Astrocyte (in vitro differentiated cells and primary cell): Measurements from ENCODE around the gene SHC4. TPM values are rescaled to one million over a fixed set of nuclear protein-coding genes. Genes with fewer than 3 reads are reported as not detected.

Experiments used
- DNase-seq: peaks from one replicate; pipeline ENCODE4 v3.0.0-alpha.2; 2010; ENCODE audit warnings: low read depth
- FAIRE-seq: peaks from 2 replicates; lab custom pipeline; 2011; peaks lifted over from hg19 to GRCh38; lab: Jason Lieb, UNC
- H2AFZ ChIP-seq: 2 replicates; pipeline ENCODE4 v1.6.0; 2012; ENCODE audit warnings: low read depth, low read length, inconsistent platforms
- H3K27ac ChIP-seq: 2 replicates; pipeline ENCODE4 v1.5.1; 2011; ENCODE audit warnings: low read depth, low read length, inconsistent platforms
- H3K27me3 ChIP-seq: 2 replicates; pipeline ENCODE4 v1.6.0; 2011; ENCODE audit warnings: low read length, inconsistent platforms; ENCODE audit not compliant: insufficient read depth
- H3K36me3 ChIP-seq: 2 replicates; pipeline ENCODE4 v1.5.1; 2011; ENCODE audit warnings: low read length, inconsistent platforms; ENCODE audit not compliant: insufficient read depth
- H3K4me1 ChIP-seq: 2 replicates; pipeline ENCODE4 v1.5.1; 2011; ENCODE audit warnings: low read length, inconsistent platforms; ENCODE audit not compliant: insufficient read depth
- H3K4me2 ChIP-seq: 2 replicates; pipeline ENCODE4 v1.6.0; 2012; ENCODE audit warnings: low read length, inconsistent platforms
- H3K4me3 ChIP-seq: 2 replicates; pipeline ENCODE4 v1.5.1; 2011; ENCODE audit warnings: low read depth, mild to moderate bottlenecking, low read length, inconsistent platforms; ENCODE audit not compliant: insufficient read depth
- H3K79me2 ChIP-seq: 2 replicates; pipeline ENCODE4 v1.6.0; 2012; ENCODE audit warnings: mild to moderate bottlenecking, low read length, inconsistent platforms; ENCODE audit not compliant: insufficient read depth
- H3K9ac ChIP-seq: 2 replicates; pipeline ENCODE4 v1.6.0; 2012; ENCODE audit warnings: mild to moderate bottlenecking, low read length, inconsistent platforms
- H3K9me3 ChIP-seq: 2 replicates; pipeline ENCODE4 v1.5.1; 2012; ENCODE audit warnings: low read depth, mild to moderate bottlenecking, low read length, inconsistent platforms; ENCODE audit not compliant: insufficient read depth
- H4K20me1 ChIP-seq: 2 replicates; pipeline ENCODE4 v1.6.0; 2012; ENCODE audit warnings: low read length, inconsistent platforms; ENCODE audit not compliant: insufficient read depth
- H3K27ac Mint-ChIP-seq: one replicate; pipeline ENCODE4 v1.8.0; 2021; ENCODE audit warnings: mild to moderate bottlenecking, mixed read lengths; ENCODE audit not compliant: unreplicated experiment
- H3K27me3 Mint-ChIP-seq: one replicate; pipeline ENCODE4 v1.8.0; 2021; ENCODE audit warnings: low read depth, mixed read lengths; ENCODE audit not compliant: unreplicated experiment
- H3K36me3 Mint-ChIP-seq: one replicate; pipeline ENCODE4 v1.8.0; 2021; ENCODE audit warnings: low read depth, mixed read lengths; ENCODE audit not compliant: unreplicated experiment
- H3K4me1 Mint-ChIP-seq: one replicate; pipeline ENCODE4 v1.8.0; 2021; ENCODE audit warnings: low read depth, mixed read lengths; ENCODE audit not compliant: unreplicated experiment
- H3K4me3 Mint-ChIP-seq: one replicate; pipeline ENCODE4 v1.8.0; 2021; ENCODE audit warnings: mild to moderate bottlenecking, moderate library complexity, mixed read lengths; ENCODE audit not compliant: unreplicated experiment
- H3K9me3 Mint-ChIP-seq: one replicate; pipeline ENCODE4 v1.8.0; 2021; ENCODE audit warnings: mild to moderate bottlenecking, mixed read lengths; ENCODE audit not compliant: unreplicated experiment
- EZH2 ChIP-seq: IDR thresholded peaks from 2 replicates; pipeline ENCODE4 v1.6.1; 2012; ENCODE audit warnings: mild to moderate bottlenecking, low read length, inconsistent platforms; ENCODE audit not compliant: insufficient read depth
- total RNA-seq: library from RNA; stranded (reverse); gene quantifications from 2 replicates; pipeline ENCODE4 v1.2.1, GENCODE V29; 2021
- TF ChIP-seq, protein P1 (sequence below): IDR thresholded peaks from 2 replicates; pipeline ENCODE4 v1.5.1; 2011; ENCODE audit warnings: low read depth, mild to moderate bottlenecking, inconsistent platforms, low read length, moderate library complexity; ENCODE audit not compliant: insufficient read depth

SHC4 gene
- total RNA-seq, 1 donor from 2014 or later: 2.7 TPM

DNA sequence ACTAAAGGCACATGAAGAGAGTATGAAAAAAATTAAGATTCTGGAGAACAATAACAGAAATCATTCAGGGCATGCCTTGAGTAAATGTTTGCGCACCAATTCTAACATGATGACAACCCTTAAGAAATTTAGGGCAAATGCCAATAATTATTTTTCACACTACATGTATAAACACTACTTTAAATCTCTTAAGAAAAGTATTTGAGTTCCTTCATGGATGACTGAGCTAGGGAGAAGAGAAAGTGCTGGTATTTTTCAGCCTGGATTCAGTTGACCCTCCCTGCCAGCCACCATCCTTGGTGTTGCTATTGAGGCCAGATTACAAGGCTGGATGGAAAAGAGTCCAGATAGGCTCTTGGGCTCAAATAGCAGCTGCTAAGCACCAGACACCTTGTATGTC is 93.8 kb downstream of the SHC4 start:
- Mint-ChIP-seq H3K4me3 (no peak overlapping the region), H3K27me3 (no peaks in the 10 kb centered on the region), H3K4me1 (peaks cover 25% of the 10 kb centered on the region), H3K9me3 (no peaks in the 10 kb centered on the region), H3K36me3 (no peaks in the 10 kb centered on the region), H3K27ac (no peak overlapping the region)
- peaks cover 28% of the 10 kb centered on the region for H3K4me1 ChIP-seq
- H2AFZ ChIP-seq: no peak overlapping the region
- no peak overlapping the region for H3K27ac ChIP-seq
- H4K20me1 ChIP-seq: no peaks in the 10 kb centered on the region
- H3K79me2 ChIP-seq: no peaks in the 10 kb centered on the region
- H3K36me3 ChIP-seq: no peaks in the 10 kb centered on the region
- H3K9ac ChIP-seq: no peak overlapping the region
- FAIRE-seq (no peak), DNase-seq (no peak)
- no peaks in the 10 kb centered on the region for H3K9me3 ChIP-seq
- H3K4me2 ChIP-seq: no peak overlapping the region
- TF ChIP-seq, protein P1, sequence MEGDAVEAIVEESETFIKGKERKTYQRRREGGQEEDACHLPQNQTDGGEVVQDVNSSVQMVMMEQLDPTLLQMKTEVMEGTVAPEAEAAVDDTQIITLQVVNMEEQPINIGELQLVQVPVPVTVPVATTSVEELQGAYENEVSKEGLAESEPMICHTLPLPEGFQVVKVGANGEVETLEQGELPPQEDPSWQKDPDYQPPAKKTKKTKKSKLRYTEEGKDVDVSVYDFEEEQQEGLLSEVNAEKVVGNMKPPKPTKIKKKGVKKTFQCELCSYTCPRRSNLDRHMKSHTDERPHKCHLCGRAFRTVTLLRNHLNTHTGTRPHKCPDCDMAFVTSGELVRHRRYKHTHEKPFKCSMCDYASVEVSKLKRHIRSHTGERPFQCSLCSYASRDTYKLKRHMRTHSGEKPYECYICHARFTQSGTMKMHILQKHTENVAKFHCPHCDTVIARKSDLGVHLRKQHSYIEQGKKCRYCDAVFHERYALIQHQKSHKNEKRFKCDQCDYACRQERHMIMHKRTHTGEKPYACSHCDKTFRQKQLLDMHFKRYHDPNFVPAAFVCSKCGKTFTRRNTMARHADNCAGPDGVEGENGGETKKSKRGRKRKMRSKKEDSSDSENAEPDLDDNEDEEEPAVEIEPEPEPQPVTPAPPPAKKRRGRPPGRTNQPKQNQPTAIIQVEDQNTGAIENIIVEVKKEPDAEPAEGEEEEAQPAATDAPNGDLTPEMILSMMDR: no peak
- no peak for TF ChIP-seq EZH2
- H3K4me3 ChIP-seq: no peak overlapping the region
- no peaks in the 10 kb centered on the region for H3K27me3 ChIP-seq

DNA sequence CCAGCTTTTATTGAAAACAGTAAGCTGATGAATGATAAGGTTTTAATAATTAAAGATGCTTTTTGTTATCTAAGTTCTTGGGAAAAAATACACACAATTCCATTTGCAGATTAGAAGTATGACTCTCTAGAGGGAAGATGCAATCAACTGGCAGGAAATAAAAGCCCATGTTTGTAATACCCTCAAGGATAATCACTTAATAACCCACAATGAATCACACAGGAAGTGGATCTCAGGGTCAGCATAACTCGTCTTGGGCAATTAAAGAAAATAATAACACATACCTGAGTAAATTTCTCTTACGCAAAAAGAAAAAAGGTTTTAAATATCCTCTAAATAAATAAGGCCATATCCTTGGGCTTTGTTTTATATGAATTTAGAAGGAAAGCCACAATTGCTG is 95.2 kb downstream of the SHC4 start:
- peak overlapping the region; percentile 19 for H3K4me2 ChIP-seq
- TF ChIP-seq, protein P1: no peak
- no peak for TF ChIP-seq EZH2
- Mint-ChIP-seq H3K4me1 (peaks cover 25% of the 10 kb centered on the region), H3K4me3 (no peak overlapping the region), H3K36me3 (no peaks in the 10 kb centered on the region), H3K9me3 (no peaks in the 10 kb centered on the region), H3K27me3 (no peaks in the 10 kb centered on the region), H3K27ac (no peak overlapping the region)
- no peak overlapping the region for H3K9ac ChIP-seq
- H3K36me3 ChIP-seq: no peaks in the 10 kb centered on the region
- H3K79me2 ChIP-seq: no peaks in the 10 kb centered on the region
- H3K27me3 ChIP-seq: no peaks in the 10 kb centered on the region
- H3K27ac ChIP-seq: no peak overlapping the region
- no peaks in the 10 kb centered on the region for H3K9me3 ChIP-seq
- DNase-seq: peak; percentile 87
- peak; percentile 37 for FAIRE-seq
- H3K4me3 ChIP-seq: no peak overlapping the region
- no peak overlapping the region for H2AFZ ChIP-seq
- peaks cover 28% of the 10 kb centered on the region for H3K4me1 ChIP-seq
- no peaks in the 10 kb centered on the region for H4K20me1 ChIP-seq

DNA sequence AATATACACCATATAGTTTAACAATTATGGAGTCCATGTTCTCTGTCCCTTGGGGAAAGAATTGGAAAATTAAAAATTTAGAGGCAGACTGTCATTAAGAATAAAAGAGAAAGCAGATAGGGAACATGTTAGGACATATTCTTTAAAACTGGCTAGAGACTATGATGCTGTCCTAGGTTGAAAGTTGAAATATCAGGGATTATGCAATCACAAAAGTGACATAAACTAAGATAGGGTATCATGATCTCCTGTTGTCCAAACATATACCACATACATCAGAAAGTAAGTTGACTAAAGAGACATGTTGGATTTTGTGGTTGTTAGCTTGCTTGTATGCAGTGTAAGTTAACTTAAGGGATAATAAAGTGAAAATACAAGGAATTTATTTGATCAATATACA is 95.7 kb downstream of the SHC4 start:
- Mint-ChIP-seq H3K4me1 (peaks cover 25% of the 10 kb centered on the region), H3K27me3 (no peaks in the 10 kb centered on the region), H3K36me3 (no peaks in the 10 kb centered on the region), H3K27ac (no peak overlapping the region), H3K4me3 (no peak overlapping the region), H3K9me3 (no peaks in the 10 kb centered on the region)
- no peaks in the 10 kb centered on the region for H3K79me2 ChIP-seq
- no peak for DNase-seq
- no peak for FAIRE-seq
- H3K36me3 ChIP-seq: no peaks in the 10 kb centered on the region
- no peaks in the 10 kb centered on the region for H3K9me3 ChIP-seq
- no peak overlapping the region for H3K27ac ChIP-seq
- H4K20me1 ChIP-seq: no peaks in the 10 kb centered on the region
- no peak for TF ChIP-seq EZH2
- TF ChIP-seq, protein P1: no peak
- H3K9ac ChIP-seq: no peak overlapping the region
- no peak overlapping the region for H3K4me3 ChIP-seq
- H3K4me2 ChIP-seq: no peak overlapping the region
- peaks cover 28% of the 10 kb centered on the region for H3K4me1 ChIP-seq
- H3K27me3 ChIP-seq: no peaks in the 10 kb centered on the region
- H2AFZ ChIP-seq: no peak overlapping the region
